GM21529 (cell line): ENCODE results near the gene METTL25B.
A peak's percentile ranks its signal among the peaks of the same experiment; 100 is the strongest.

Source experiments
- ATAC-seq: cut with Tn5 transposase; IDR thresholded peaks from one replicate; pipeline ENCODE4 v1.9.1; 2021; ENCODE audit not compliant: unreplicated experiment

METTL25B gene

GRCh38 chr1:156727926-156728598, at the start of gene METTL25B:
METTL25B (plus strand) TSS chr1:156728469; CDS start chr1:156729105, 636 bp downstream.
- peak; percentile 51 for ATAC-seq

GRCh38 chr1:156680056-156680455, 48.2 kb upstream of the METTL25B start:
- no peak for ATAC-seq

- ATAC-seq = no peak
Measured at GRCh38 chr1:156681196-156681960, 46.9 kb upstream of the METTL25B start.

- ATAC-seq = no peak
Measured at GRCh38 chr1:156682166-156682890, 45.9 kb upstream of the METTL25B start.

GRCh38 chr1:156684227-156684782, 44.0 kb upstream of the METTL25B start:
- ATAC-seq = no peak

- peak; percentile 73 for ATAC-seq
Measured at GRCh38 chr1:156689035-156689952, 39.0 kb upstream of the METTL25B start.

GRCh38 chr1:156689953-156690674, 38.2 kb upstream of the METTL25B start:
- ATAC-seq = no peak

- no peak for ATAC-seq
Measured at GRCh38 chr1:156690675-156691036, 37.6 kb upstream of the METTL25B start.

- no peak for ATAC-seq
Measured at GRCh38 chr1:156691191-156691590, 37.1 kb upstream of the METTL25B start.

- ATAC-seq = no peak
Measured at GRCh38 chr1:156691665-156692440, 36.4 kb upstream of the METTL25B start.

- ATAC-seq = no peak
Measured at GRCh38 chr1:156692441-156692924, 35.8 kb upstream of the METTL25B start.

GRCh38 chr1:156692925-156693847, 35.1 kb upstream of the METTL25B start:
- ATAC-seq = no peak

- ATAC-seq = no peak
Measured at GRCh38 chr1:156693848-156694689, 34.2 kb upstream of the METTL25B start.

- no peak for ATAC-seq
Measured at GRCh38 chr1:156694690-156694962, 33.6 kb upstream of the METTL25B start.

- ATAC-seq = no peak
Measured at GRCh38 chr1:156696755-156697154, 31.5 kb upstream of the METTL25B start.

- no peak for ATAC-seq
Measured at GRCh38 chr1:156697481-156697880, 30.8 kb upstream of the METTL25B start.

- ATAC-seq = no peak
Measured at GRCh38 chr1:156698995-156699394, 29.3 kb upstream of the METTL25B start.
